ENCODE results near the gene ZSWIM4.

The ZSWIM4 gene

DNA sequence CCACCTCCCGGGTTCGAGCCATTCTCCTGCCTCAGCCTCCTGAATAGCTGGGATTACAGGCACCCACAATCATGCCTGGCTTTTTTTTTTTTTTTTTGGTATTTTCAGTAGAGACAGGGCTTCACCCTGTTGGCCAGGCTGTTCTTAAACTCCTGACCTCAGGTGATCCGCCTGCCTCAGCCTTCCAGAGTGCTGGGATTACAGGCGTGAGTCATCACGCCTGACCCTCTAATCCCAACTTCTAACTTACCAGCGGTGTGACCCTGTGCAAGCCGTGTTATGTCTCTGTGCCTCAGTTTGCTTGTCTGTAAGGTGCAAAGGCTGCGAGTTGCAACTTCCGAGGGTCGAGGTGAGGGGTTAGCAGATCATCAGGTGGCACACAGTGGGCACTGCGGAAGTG is 17.3 kb downstream of the ZSWIM4 start:
- DNase-seq (ENCODE audit: low spot score), result no peak

DNA sequence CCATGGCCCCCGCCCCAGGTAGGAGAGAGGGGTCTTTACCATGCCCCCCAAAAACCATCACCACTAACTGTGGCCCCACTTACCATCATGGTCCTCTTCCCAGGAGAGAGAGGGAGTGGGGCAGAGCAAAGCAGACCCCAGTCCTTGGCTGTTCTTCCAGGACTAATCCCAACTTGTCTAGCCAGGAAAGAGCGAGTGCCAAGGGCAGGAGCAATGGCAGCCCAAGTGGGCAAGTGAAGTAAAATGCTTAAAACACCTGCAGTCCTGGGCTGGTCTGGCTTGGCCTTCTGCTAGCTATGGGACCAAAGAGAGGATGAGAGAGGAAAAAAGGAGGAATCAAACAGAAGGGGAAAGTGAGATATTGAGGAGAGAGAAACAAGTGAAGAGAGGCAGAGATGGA is 17.9 kb downstream of the ZSWIM4 start:
- no peak for DNase-seq (ENCODE audit: low spot score)

DNA sequence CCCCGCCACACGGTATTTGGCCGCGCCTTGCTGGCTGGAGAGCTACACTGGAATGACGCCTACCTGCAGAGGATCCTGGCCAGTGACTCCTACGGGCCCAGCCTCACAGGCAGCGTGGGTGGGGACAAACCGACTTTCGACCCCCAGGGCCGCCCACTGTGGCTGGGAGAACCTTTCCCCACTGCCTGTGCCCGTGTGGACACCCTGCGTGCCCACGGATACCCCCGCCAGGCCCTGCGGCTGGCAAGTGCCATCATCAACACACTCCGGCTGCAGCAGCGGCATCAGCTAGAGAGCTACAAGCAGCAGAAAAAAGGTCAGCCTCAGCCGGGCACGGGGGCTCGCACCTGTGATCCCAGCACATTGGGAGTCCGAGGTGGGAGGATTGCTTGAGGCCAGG is 19.3 kb downstream of the ZSWIM4 start:
- no peak for DNase-seq (ENCODE audit: low spot score)

DNA sequence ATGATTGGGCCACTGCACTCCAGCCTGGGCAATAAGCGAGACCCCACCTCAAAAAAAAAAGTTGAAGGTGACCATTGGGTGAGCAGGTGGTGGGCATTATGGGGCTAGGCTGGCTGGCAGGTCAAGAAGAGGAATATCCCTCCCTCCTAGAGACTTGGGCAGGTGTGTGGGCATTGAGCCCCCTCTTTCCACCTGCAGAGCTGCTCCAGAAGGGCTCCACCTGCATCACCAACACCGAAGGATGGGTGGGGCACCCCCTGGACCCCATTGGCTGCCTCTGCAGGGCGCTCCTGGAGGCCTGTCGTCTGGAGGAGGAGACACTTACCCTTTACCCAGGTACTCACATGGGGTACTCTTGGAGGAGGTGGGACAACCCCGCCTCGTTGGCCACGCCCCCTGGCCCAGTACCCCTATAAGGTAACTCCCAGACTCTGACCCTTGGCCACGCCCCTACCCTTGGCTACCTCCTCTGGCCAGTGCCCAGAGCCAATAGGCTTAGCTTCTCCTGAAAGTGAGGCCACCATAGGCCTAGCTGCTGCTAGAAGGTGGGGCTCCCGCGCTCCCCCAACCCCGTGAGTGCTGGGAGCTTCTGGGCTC is 21.9 kb downstream of the ZSWIM4 start:
- no peak for DNase-seq (ENCODE audit: low spot score)

DNA sequence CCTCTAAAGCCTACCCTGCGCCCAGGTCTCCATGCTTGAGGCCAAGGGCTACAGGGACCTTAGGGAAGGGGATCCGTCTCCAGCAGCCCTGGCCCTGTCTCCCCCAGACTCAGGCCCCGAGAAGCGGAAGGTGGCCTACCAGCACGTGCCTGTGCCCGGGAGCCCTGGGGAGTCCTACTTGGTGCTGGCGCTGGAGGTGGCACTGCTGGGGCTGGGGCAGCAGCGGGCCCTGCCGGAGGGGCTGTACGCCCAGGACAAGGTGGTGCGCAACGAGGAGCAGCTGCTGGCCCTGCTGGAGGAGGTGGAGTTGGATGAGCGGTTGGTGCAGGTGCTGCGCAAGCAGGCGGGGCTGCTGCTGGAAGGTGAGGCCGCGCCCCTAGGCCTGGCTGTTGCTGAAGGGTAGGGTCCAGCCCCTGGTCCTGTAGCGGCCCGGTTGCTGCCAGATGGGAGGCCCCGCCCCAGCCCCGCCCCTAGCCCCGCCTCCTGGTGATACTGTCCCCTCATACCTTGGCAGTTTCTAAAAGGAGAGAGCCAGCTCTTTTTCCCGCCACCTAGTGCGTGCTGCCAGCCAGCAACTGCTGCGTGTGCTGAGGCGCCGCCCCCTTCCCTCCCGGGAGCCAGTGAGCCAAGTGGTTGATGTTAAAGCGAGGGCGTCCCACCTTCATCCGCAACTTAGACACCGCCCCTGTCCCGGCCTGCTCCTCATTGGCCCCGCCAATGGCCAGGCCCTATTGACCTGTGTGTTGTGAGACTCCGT is 22.6 kb downstream of the ZSWIM4 start:
- no peak for DNase-seq (ENCODE audit: low spot score)

DNA sequence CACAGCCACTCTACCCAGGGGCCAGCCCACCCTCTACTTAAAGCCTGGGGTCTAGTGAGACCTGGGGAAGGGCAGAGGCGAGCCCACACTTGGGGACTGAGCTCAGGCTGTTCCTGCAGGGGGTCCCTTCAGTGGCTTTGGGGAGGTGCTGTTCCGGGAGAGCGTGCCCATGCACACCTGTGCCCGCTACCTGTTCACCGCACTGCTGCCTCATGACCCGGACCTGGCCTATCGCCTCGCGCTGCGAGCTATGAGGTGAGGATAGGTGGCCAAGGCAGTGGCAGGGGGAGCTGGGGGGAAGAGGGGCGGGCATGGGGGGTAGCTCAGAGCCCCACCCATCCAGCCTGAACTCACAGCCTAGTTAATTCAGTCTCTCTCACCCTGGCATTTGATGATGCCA is 24.0 kb downstream of the ZSWIM4 start:
- DNase-seq (ENCODE audit: low spot score), result no peak

DNA sequence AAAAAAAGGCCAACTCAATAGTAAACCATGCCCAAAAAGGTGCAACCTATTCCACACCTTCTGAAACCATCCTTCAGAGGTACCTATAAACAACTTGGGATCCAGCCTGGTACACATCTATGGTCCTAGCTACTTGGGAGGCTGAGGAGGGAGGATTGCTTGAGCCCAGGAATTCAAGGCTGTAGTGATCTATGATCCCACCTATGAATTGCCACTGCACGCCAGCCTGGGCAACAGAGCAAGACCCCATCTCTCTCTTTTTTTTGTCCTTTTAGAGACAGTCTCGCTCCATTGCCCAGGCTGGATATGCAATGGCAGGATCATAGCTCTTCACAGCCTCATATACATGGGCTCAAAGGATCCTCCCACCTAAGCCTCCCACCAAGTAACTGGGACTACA is 26.0 kb downstream of the ZSWIM4 start:
- no peak for DNase-seq (ENCODE audit: low spot score)

DNA sequence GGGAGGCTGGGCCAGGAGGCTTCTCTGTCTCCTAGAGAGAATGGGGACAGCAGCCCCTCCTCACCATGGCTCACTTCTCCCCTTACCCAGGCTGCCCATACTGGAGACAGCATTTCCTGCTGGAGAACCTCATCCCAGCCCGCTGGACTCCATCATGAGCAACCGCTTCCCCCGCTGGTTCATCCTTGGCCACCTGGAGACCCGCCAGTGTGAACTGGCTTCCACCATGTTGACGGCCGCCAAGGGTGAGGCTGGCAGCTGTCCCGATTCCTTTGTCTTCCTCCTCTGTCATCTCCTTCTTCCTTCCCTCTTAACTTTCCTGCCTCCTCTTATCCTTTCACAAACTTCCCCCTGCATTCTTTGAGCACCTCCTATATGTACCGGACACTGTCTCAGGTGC is 28.0 kb downstream of the ZSWIM4 start:
- no peak for DNase-seq (ENCODE audit: low spot score)

DNA sequence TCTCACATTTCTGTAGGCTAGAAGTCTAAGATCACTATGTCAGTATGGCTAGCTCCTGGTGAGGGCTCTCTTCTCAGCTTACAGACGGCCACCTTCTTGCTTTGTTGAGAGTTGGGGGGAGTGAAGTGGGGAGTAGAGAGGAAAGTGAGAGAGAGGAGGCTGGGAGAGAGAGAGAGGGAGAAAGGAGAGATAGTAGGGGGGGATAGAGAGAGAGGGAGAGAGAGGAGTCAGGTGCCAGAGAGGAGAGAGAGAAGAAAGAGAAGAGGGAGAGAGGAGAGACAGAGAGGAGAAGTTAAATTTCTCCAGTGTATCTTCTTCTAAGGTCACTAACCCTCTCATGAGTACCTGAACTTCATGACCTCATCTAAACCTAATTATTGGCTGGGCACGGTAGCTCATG is 28.7 kb downstream of the ZSWIM4 start:
- no peak for DNase-seq (ENCODE audit: low spot score)

DNA sequence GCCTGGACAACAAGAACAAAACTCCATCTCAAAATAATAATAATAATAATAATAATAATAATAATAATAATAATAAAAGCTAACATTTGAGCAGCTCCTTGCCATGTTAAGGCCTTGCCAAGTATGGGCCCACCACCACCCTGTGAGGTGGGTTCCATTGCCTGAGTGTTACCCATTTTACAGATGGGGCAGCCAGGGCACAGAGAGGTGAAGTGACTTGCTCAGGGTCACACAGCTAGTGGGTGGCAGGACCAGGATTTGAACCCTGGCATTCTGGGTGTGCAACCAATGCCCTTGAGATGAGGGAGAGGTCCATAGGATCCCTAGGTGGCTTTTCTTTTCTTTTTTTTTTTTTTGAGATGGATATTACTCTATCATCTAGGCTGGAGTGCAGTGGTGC is 29.5 kb downstream of the ZSWIM4 start:
- no peak for DNase-seq (ENCODE audit: low spot score)

DNA sequence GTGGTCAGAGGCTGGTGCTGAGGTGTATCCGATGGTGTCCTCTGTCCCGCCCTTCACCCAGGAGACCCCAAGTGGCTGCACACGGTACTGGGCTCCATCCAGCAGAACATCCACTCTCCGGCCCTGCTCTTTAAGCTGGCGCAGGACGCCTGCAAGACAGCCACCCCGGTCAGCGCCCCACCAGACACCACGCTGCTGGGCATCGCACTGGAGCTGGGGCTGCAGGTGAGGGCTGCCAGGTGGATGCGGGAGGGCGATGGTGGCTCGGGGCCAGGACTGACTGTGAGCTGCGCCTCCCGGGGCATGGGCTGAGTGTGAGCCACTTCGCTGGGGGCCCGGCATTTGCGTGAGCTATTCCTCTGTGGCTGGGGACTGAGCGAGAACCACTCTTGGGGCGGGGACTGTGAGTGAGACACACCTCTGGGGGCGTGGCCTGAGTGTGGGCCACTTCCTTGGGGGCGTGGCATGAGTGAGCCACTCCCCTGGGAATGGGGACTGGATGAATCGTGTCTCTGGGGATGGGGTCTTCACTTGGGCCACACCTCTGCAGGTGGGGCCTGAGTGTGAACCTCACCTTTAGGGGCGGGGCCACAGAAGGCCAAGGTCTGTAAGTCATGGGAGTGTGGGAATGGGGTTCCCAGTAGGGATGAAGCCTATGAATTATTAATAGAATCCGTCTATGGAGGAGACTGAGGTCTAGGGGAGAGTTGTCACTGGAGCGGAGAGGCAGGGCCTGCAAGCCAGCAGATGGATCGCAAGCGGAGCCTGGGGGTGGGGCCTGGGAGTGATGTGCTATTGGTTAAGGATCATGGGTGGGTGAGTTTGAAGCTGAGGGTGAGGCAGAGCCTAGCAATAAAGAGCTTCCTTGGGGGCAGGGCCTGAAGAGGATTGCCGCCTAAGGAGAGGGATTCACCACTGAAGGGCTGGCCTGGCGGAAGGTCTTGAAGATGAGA is 30.5 kb downstream of the ZSWIM4 start:
- no peak for DNase-seq (ENCODE audit: low spot score)

DNA sequence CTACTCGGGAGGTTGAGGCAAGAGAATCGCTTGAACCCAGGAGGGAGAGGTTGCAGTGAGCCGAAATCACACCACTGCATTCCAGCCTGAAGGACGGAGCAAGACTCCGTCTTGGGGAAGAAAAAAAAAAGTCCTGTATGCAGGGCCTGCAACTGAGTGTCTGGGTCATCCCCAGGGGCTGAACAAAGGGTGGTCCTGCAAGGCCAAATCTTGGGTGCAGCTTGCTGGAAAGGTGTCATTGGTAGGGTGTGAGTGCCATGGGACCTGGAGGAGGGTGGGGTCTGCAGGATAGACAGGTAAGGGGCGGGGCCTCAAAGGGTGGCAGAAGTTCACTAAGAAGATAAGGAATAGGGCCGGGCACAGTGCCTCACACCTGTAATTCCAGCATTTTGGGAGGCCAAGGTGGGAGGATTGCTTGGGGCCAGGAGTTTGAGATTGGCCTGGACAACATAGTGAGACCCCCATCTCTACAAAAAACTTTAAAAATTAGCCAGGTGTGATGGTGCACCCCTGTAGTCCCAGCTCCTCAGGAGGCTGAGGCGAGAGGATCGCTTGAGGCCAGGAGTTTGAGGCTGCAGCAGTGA is 31.5 kb downstream of the ZSWIM4 start:
- DNase-seq (ENCODE audit: low spot score), result no peak

DNA sequence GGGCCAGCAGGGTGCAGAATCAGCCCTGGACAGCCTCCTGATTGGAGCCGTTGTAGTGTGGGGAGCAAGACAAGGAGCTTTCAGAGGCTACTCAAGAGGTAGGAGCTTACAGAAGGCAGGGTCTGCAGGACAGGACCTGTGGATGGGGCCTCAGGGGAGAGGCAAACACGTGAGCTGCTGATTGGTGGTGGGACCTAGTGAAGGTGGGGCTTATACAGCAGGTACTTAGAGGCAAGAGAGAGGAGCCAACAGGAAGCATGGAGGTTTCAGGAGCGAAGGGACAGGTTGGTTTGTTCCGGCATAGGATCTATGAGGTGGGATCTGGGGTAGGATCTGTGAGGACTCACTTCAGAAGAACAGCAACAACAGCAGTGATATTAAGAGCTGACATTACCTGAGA is 32.4 kb downstream of the ZSWIM4 start:
- DNase-seq (ENCODE audit: low spot score), result no peak

DNA sequence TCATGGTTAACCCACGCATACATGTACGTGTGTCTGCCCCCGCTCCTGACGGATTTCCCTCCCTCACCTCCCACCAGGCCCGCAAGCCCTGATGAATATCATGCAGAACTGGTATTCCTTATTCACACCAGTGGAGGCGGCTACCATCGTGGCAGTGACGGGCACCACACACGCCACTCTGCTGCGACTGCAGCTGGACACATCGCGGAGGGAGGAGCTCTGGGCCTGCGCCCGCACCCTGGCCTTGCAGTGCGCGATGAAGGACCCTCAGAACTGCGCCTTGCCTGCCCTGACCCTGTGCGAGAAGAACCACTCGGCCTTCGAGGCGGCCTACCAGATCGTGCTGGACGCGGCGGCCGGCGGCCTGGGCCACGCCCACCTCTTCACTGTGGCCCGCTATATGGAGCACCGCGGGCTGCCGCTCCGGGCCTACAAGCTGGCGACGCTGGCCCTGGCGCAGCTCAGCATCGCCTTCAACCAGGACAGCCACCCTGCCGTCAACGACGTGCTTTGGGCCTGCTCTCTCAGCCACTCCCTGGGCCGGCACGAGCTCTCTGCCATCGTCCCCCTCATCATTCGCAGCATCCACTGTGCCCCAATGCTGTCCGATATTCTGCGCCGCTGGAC is 35.0 kb downstream of the ZSWIM4 start:
- no peak for DNase-seq (ENCODE audit: low spot score)

DNA sequence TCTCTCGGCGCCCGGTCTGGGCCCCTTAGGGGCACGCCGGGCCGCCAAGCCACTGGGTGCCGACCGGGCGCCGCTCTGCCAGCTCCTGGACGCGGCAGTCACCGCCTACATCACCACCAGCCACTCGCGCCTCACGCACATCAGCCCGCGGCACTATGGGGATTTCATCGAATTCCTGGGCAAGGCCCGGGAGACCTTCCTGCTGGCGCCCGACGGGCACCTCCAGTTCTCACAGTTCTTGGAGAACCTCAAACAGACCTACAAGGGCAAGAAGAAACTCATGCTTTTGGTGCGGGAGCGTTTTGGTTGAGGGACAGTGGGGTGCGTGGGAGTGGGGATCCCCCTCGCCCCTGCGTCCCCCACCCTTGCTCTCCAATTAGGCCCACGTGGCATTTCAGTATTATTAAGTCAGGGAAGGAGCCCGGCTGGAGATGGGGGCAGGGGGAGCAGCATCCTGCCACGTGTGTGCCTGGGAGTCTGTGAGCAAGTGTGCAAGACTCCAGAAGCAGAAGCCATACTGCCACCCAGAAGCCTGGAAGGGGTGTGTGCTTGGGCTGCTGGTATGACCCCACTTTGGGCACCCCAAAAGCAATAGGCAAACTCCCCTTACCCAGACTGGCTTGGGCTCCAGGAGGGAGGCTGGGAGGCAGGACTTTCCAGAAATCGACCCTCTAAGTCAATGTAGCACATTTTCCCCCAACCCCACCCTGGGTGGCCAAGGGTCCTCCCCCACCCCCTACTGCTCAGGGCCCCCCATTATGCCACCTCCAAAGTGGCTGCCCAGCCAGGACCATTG is 35.7 kb downstream of the ZSWIM4 start:
- DNase-seq (ENCODE audit: low spot score), result no peak

DNA sequence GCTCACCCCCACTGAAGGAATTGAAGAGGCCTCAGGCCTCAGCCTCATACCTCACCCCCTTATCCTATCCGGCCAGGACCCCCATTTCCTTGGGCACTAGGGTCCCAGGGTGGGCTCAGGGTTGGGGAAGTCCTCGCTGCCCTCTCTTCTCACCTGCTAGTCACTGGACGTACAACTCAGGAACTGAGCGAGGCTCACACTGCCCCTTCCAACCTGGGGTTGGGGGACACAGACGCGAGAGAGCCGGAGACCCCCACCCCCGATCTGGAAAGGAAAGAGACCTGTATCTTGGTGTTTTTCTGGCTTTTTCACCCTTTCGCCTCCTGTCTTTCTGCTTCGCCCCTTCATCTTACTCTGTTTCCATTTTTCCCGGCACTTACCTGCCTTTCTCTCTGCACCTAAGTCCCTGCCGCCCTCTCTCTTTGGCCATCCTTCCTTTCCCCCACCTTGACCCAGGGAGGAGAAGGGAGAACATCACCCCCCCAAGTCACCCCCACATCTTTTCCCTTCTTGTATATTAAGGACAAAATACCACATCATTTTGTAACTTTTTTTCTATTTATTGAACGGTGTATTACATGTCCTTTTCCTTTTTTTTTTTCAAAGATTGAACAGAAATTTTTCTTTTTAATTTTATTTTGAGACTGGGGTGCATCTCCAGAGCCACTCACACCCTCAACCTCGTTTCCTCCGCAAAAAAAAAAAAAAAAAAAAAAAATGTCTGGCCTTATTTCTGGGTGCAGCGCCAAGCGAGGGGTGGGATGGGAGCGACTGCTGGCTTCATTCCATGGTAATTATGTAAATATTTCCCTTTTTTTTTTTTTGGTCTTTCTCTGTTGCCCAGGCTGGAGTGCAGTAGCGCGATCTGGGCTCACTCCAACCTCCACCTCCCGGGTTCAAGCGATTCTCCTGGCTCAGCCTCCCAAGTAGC is 36.6 kb downstream of the ZSWIM4 start:
- no peak for DNase-seq (ENCODE audit: low spot score)

DNA sequence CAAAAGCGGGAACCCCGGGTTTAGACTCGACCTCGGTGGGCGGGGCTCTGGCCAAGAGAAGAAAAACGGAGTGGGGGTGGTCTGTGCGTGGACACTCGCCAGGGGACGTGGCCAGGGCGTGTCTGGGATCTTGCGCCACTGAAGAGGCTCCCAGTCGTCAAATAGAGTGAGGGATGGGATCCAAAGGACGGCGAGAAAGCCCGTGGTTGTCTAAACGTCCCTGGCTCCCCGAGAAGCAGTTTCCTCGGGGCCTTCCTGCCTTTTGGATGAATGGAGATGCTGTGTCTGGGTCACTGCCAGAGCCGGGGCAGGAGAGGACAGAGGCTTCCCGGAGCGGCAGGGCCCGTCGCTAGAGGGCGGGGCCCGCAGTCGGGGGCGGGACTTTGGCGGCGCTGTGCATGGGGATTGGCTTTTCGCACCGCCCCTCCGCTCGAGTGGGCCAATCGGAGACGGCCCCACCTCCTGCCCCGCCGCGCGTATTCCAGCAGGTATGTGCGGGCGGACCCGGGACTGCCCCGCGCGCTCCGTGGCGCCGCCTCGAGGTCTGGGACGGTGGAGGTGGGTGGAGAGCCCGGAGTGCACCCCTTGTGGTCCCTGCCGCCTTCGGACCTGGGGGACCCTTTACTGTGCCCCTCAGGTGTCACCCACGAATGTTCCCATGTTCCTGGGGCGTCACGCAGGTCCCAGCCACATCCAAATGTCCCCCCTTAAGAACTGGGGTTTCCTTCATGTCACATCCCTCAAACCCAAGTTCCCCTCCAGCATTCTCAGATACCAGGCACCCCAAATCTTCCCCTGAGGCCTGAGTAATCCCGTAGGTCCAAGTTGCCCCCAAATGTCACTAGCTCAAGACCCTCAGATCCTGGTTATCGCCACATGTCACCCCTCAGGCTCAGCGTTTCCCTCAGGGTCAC is 38.3 kb downstream of the ZSWIM4 start:
- DNase-seq (ENCODE audit: low spot score), result peak; percentile 92

DNA sequence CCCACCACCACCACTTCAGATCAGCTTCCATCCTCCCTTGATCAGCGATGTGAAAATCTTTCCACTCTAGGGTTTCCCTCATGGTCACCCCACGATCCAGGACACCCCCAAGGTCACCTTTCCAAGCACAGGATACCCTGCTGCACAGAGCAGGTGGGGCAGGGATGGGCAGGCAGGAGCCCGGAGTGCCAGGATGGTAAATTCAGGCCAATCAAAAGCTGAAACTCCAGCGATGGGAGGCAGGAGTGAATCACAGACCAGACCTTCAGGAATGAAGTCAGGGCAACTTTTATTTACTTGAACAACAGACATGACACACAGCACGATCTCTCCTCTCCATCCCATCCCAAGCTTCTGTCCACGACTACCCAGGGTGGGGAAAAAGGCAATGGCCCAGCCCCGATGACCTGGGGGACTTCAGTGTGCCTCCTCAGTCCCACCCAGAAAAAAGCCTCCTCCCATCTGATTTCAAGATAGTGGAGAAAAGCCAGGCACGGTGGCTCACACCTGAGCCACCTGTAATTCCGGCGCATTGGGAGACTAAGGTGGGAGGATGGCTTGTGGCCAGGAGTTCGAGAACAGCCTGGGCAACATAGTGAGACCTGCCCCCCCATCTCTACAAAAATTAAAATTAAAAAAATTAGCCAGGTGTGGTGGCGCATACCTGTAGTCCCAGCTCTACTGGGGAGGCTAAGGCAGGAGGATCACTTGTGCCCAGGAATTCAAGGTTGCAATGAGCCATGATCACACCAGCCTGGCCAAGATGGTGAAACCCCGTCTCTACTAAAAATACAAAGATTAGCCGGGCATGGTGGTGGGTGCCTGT is 39.2 kb downstream of the ZSWIM4 start:
- no peak for DNase-seq (ENCODE audit: low spot score)
